SK-N-MC (cell line): Measurements from ENCODE around the gene MADCAM1.
A peak's percentile ranks its signal among the peaks of the same experiment; 100 is the strongest.

ENCODE experiments used
- DNase-seq: peaks from one replicate; pipeline ENCODE4 v3.0.0-alpha.2; 2011; ENCODE audit warnings: low read depth, low spot score
- H3K27ac ChIP-seq: fragments of 200-600 bp; sonication (generic); 2 replicates; pipeline ENCODE4 v1.5.1; 2016; ENCODE audit warnings: mixed run types
- H3K36me3 ChIP-seq: fragments of 200-600 bp; sonication (generic); 2 replicates; pipeline ENCODE4 v1.6.1; 2017; ENCODE audit warnings: antibody characterized with exemption, low read length, mixed read lengths; ENCODE audit not compliant: insufficient read depth
- H3K4me3 ChIP-seq: fragments of 200-600 bp; sonication (generic); 2 replicates; pipeline ENCODE4 v1.5.1; 2016
- H3K9ac ChIP-seq: fragments of 200-600 bp; sonication (generic); 2 replicates; pipeline ENCODE4 v1.8.0; 2017; ENCODE audit warnings: mixed run types, mixed read lengths; ENCODE audit not compliant: insufficient read length
- H3K9me3 ChIP-seq: fragments of 200-600 bp; sonication (generic); 2 replicates; pipeline ENCODE4 v1.6.1; 2017; ENCODE audit warnings: low read depth, mild to moderate bottlenecking, antibody characterized with exemption, low read length, moderate library complexity, mixed read lengths
- EZH2 ChIP-seq: fragments of 200-600 bp; sonication (generic); IDR thresholded peaks from one replicate; pipeline ENCODE4 v1.6.1; 2017; ENCODE audit warnings: antibody characterized with exemption
- FOXP2 ChIP-seq: optimal IDR thresholded peaks from 2 replicates; pipeline ENCODE3; 2011; ENCODE audit warnings: mild to moderate bottlenecking, moderate library complexity; ENCODE audit not compliant: insufficient read depth; ENCODE audit errors: extremely low read length, control extremely low read depth
- POLR2AphosphoS5 ChIP-seq: IDR thresholded peaks from 2 replicates; pipeline ENCODE4 v1.6.1; 2012; ENCODE audit warnings: mild to moderate bottlenecking, low read depth, low read length, borderline replicate concordance

MADCAM1 gene

DNA sequence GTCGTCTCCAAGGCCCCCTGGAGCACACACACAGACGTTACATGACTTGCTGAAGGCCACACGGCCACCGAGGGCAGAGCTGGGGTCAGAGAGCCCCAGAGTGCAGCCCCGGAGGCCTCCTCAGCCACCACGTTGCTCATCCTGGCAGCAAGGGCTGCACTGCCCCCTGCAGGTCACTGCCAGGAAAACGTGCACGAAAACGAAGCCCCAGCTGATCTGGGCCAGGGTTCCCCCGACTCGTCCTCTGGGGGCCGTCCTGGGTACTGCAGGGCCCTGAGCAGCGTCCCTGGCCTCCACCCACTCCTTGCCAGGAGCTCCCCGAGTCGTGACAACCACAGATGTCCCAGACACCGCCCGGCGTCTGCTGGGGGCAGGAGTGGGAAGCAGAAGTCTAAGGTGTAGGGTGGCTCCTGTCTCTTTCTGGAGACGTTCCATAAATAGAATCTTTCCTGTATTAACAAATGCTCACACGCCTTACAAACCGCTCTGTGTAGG, 14.4 kb downstream of the MADCAM1 start:
- Histone ChIP-seq H3K9me3 (no peaks in the 10 kb centered on the region), H3K36me3 (no peaks in the 10 kb centered on the region; the same call in 1 of the 2 replicates), H3K9ac (peak overlapping the region; percentile 68), H3K27ac (peak overlapping the region; percentile 78), H3K4me3 (peak overlapping the region; percentile 73)
- DNase-seq, result no peak
- TF ChIP-seq POLR2AphosphoS5 (no peak; the same call in 1 of the 2 replicates), FOXP2 (no peak), EZH2 (no peak)

DNA sequence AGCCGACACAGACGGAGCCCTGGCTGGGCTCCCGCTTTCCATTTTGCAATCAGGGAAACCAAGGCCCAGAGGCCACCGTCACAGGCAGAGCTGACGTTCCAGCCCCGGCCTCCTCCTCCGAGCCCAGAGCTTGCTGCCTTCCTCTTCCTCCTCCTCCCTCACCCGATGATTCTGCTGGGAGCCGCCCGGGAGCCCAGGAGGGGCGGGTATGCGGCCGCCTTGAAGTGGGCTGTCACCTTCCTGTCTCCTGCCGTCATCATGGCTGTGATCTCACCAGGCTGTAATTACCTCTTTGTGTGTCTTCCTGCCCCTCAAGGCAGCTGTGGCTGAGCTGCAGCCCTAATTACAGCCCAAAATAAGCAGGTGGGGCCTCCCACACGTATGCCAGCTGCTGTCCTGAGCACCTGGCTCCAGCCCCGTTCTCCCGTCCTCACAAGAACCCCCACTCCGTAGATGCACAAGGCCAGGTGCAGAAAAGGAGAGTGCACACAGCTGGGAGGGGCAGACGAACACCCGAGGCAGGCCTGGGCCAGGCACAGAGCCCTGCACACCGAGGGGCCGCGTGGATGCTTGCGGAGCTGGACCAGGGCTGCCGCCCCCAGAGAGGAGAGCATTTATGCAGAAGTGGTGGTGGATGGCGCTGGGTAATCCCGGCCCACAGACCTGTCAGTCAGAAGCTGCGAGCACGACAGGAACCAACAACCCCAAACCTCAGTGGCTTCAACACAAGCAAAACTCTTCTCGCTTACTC, 15.0 kb downstream of the MADCAM1 start:
- DNase-seq, result no peak
- Histone ChIP-seq H3K4me3 (peak overlapping the region; percentile 73), H3K9ac (peak overlapping the region; percentile 68), H3K27ac (peak overlapping the region; percentile 78), H3K36me3 (no peaks in the 10 kb centered on the region; the same call in 1 of the 2 replicates), H3K9me3 (no peaks in the 10 kb centered on the region)
- no peak for TF ChIP-seq EZH2
- TF ChIP-seq FOXP2, result no peak
- no peak; the same call in 1 of the 2 replicates for TF ChIP-seq POLR2AphosphoS5

DNA sequence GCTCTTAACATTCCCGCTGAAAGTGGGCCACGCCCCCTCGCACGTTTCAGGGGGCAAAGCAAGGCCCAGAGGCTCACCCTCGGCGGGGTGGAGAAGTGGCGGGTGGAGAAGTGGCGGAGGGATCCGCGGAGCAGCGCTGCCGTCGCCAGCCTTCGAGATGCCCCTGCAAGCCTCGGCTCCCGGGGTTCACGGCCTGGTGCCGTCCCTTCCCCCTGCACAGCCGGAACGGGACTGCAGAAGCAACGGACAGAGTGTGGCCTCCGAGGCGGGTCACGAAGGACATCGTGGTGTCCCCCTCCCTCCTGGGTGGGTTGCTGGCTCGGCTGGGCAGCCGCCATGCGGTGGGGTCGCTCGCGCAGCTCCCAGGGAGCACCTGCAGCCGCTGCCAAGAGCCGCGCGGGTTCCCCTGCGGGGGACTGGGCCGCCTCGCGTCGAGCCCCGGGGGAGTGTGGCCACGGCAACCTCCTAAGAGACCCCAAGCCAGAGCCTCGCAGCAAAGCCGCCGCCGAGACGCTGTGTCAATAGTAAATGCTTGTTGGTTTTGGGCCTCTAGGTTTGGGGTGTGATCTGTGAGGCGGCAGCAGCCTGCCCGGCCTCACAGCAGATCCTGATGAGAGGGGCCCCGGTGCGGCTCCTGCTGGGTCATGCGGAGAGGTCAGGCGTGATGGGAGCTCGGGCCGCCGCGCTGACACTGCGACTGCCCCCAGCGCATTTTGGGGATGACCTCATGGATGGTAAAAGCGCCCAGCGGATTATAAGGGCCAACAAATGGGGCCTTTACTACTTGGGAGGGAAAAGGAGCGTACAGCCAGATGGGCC, 16.5 kb downstream of the MADCAM1 start:
- no peak overlapping the region for H3K9ac ChIP-seq
- no peak overlapping the region for H3K4me3 ChIP-seq
- no peak for TF ChIP-seq POLR2AphosphoS5
- TF ChIP-seq EZH2, result no peak
- TF ChIP-seq FOXP2, result no peak
- no peaks in the 10 kb centered on the region for H3K9me3 ChIP-seq
- no peak overlapping the region; the same call in 1 of the 2 replicates for H3K27ac ChIP-seq
- DNase-seq, result no peak
- no peaks in the 10 kb centered on the region; the same call in 1 of the 2 replicates for H3K36me3 ChIP-seq

DNA sequence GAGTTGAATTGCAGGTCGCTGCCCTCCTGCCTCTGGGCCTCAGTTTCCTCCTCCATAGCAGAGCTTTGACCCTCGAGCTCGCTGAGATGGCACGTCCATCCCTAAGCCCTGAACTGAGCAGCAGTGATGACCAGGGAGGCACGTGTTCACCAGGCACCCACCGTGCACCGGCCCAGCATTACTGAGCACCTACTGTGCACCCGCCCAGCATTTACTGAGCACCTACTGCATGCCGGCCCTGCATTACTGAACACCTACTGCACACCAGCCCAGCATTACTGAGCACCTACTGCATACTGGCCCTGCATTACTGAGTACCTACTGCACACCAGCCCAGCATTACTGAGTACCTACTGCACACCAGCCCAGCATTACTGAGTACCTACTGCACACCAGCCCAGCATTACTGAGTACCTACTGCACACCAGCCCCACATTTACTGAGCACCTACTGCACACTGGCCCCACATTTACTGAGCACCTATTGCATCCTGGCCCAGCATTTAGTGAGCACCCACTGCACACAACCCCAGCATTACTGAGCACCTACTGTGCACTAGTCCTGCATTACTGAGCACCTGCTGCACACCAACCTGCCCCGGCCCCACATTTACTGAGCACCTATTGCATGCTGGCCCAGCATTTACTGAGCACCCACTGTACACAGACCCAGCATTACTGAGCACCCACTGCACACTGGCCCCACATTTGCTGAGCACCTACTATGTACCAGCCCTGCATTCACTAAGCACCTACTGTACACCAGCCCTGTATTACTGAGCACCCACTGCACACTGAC, 17.3 kb downstream of the MADCAM1 start:
- DNase-seq, result no peak
- Histone ChIP-seq H3K36me3 (no peaks in the 10 kb centered on the region; the same call in 1 of the 2 replicates), H3K9ac (no peak overlapping the region), H3K9me3 (no peaks in the 10 kb centered on the region), H3K27ac (no peak overlapping the region), H3K4me3 (no peak overlapping the region)
- TF ChIP-seq FOXP2 (no peak), POLR2AphosphoS5 (no peak), EZH2 (no peak)

DNA sequence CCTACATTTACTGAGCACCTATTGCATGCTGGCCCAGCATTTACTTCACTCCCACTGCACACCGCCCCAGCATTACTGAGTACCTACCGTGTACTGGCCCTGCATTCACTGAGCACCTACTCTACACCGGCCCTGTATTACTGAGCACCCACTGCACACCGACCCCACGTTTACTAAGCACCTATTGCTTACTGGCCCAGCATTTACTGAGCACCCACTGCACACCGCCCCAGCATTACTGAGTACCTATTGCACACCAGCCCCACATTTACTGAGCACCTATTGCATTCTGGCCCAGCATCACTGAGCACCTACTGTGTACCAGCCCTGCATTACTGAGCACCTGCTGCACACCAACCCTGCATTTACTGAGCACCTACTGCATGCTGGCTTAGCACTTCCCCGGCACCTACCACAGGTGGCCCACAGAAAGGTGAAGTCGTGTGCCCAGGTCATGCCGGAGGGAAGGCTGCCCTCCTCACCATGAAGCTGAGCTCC, 17.9 kb downstream of the MADCAM1 start:
- DNase-seq, result no peak
- H3K9ac ChIP-seq, result no peak overlapping the region
- H3K4me3 ChIP-seq, result no peak overlapping the region
- no peak overlapping the region for H3K27ac ChIP-seq
- no peaks in the 10 kb centered on the region; the same call in 1 of the 2 replicates for H3K36me3 ChIP-seq
- H3K9me3 ChIP-seq, result no peaks in the 10 kb centered on the region
- TF ChIP-seq FOXP2 (no peak), POLR2AphosphoS5 (no peak), EZH2 (no peak)

DNA sequence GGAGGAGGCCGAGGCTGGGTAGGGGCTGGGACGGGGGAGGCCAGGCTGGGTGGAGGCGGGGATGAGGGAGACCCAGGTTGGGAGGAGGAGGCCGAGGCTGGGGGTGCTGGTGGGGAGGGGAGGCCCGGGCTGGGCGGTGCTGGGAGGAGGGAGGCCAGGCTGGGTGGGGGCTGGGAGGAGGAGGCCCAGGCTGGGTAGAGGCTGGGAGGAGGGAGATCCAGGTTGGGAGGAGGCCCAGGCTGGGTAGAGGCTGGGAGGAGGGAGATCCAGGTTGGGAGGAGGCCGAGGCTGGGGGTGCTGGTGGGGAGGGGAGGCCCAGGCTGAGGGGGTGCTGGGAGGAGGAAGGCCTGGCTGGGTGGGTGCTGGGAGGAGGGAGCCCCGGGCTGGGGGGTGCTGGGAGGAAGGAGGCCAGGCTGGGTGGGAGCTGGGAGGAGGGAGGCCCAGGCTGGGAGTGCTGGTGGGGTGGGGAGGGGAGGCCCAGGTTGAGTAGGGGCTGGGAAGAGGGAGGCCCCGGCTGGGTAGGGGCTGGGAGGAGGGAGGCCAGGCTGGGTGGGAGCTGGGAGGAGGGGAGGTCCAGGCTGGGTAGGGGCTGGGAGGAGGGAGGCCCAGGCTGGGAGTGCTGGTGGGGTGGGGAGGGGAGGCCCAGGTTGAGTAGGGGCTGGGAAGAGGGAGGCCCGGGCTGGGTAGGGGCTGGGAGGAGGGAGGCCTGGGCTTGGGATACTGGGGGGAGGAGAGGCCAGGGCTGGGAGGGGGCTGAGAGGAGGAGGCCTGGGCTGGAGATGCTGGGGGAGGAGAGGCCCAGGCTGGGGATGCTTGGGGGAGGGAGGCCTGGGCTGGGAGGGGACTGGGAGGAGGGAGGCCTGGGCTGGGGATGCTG, 21.7 kb downstream of the MADCAM1 start:
- H3K27ac ChIP-seq, result peak overlapping the region; percentile 57; the same call in 1 of the 2 replicates
- no peak overlapping the region for H3K9ac ChIP-seq
- no peak overlapping the region for H3K4me3 ChIP-seq
- peak; percentile 78 for DNase-seq
- no peaks in the 10 kb centered on the region; the same call in 1 of the 2 replicates for H3K36me3 ChIP-seq
- no peaks in the 10 kb centered on the region for H3K9me3 ChIP-seq
- TF ChIP-seq FOXP2 (no peak), EZH2 (no peak), POLR2AphosphoS5 (no peak)

DNA sequence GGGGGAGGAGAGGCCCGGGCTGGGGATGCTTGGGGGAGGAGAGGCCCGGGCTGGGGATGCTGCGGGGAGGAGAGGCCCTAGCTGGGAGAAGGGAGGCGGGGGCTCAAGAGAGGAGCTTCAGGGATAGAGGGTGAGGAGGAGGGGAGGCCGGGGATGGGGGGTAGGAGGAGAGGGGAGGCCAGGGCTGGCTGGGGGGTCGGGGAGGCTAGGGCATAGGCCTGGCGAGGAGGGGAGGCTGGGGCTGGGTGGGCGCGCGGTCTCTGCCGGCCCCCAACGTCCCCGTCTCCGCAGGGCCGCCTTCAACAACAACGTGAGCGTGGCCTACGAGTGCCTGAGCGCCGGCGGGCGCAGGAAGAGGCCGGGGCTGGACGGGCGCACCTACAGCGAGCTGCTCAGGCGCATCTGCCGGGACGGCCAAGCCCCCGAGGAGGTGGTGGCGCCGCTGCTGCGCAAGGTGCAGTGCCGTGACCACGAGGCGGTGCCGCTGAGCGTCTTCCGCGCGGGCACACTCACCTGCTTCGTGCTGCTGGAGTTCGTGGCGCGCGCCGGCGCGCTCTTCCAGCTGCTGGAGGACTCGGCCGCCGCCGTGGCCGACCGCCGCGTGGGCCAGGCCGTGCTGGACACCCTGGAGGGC, 22.4 kb downstream of the MADCAM1 start:
- Histone ChIP-seq H3K9me3 (no peaks in the 10 kb centered on the region), H3K27ac (peak overlapping the region; percentile 80), H3K4me3 (no peak overlapping the region), H3K36me3 (no peaks in the 10 kb centered on the region; the same call in 1 of the 2 replicates), H3K9ac (no peak overlapping the region)
- TF ChIP-seq EZH2 (no peak), FOXP2 (no peak), POLR2AphosphoS5 (no peak)
- no peak for DNase-seq
